CD4-positive, alpha-beta T cell treated with Interleukin-10 for 1 hour (primary cell): ENCODE results near the gene CCR4.
"Not testable (repeated sequence)": the region's sequence is repeated elsewhere in the genome, so short reads cannot be mapped to it uniquely, and the experiment has no call there.

ENCODE experiments used
- DNase-seq: peaks from one replicate; pipeline ENCODE4 v3.0.0-alpha.2; 2020

The CCR4 gene

DNA sequence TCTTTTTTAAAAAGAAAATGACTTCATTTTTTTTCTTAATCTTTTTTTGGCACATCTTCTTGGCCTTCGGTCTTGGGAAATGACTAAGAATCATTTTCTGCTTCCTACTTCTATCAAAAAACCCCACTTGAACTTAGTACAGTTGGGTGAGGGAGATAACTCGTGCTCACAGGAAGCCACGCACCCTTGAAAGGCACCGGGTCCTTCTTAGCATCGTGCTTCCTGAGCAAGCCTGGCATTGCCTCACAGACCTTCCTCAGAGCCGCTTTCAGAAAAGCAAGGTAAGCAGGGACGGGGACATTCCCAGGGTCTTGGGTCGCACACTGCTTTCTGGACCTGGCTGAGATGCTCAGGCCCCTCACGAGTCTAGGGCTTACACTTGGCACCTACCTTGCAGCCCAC, at the start of gene CCR4:
CCR4 (plus strand) TSS at position 235 of the 402 bp plus-strand sequence. CDS start 1,779 bp downstream, outside the sequence.
- peak; percentile 73 for DNase-seq

DNA sequence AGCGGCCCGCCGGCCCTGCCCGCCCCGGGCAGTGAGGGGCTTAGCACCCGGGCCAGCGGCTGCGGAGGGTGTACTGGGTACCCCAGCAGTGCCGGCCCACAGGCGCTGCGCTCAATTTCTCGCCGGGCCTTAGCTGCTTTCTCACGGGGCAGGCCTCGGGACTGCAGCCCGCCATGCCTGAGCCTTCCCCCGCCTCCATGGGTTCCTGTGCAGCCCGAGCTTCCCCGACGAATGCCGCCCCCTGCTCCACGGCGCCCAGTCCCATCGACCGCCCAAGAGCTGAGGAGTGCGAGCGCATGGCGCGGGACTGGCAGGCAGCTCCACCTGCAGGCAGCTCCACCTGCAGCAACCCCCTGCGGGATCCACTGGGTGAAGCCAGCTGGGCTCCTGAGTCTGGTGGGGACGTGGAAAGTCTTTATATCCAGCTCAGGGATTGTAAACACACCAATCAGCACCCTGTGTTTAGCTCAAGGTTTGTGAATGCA, 48.5 kb upstream of the CCR4 start:
- peak; percentile 24 for DNase-seq

DNA sequence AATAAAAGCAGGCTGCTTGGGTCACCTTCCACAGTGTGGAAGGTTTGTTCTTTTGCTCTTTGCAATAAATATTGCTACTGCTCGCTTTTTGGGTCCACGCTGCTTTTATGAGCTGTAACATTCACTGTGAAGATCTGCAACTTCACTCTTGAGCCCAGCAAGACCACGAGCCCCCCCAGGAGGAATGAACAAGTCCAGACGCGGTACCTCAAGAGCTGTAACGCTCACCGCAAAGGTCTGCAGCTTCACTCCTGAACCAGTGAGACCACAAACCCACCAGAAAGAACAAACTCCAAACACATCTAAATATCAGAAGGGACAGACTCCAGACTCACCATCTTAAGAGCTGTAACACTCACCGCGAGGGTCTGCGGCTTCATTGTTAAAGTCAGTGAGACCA, 47.5 kb upstream of the CCR4 start:
- DNase-seq, result no peak

DNA sequence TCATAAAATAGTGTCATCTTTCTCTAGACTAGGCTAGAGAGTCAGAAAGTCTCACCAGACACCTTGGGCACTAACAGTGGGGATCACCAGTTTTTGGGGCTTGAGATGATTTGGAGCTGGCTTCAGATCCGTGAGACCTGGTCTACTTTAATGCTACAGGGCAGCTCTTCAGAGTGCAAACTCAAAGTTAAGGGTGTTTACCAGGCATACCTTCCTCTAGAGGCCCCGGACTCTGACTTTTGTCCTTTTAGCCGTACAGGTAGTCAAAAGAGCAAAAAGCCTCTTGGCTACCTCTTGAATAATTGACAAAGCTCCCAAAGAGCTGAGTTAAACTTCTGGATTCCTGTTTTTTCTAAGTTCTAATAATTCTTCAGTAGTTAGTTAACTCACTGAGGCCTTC, 41.4 kb upstream of the CCR4 start:
- no peak for DNase-seq

DNA sequence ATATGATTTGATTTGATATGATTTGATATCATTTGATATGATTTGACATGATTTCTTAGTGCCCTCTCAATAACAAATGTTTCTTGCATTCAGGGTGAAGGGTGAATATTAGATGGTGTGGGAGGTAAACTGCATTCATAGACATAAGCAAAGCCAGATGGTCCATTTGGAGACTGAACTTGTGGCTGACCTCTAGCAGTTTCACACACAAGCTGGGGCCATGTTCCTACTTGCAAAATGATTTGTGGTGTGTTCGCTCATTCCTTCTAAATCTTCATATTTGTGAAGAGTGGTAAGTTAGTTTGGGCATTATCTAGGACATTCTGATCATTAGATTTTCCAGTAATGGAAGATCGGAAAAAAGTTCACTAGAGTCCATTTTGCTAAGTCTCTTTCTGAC, 40.5 kb upstream of the CCR4 start:
- DNase-seq, result no peak

DNA sequence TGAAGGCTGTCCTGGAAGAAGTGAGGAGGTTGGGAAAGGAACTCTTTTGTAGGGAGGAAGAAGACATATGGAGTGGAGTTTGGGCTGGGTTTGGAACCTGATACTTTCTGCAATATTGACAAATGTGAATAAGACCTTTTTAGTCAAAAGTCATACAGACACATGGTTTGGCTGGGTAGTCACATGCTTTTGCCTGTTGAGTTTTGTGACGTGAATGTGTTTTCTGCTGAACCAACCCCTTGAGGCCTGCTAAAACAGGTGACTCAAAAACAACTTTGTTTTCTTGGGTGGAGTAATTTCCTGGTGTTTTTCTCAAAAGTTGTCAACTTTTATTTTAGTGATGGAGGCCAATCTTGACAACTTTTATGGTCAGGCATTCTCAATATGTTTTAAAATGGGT, 39.4 kb upstream of the CCR4 start:
- peak; percentile 22 for DNase-seq

DNA sequence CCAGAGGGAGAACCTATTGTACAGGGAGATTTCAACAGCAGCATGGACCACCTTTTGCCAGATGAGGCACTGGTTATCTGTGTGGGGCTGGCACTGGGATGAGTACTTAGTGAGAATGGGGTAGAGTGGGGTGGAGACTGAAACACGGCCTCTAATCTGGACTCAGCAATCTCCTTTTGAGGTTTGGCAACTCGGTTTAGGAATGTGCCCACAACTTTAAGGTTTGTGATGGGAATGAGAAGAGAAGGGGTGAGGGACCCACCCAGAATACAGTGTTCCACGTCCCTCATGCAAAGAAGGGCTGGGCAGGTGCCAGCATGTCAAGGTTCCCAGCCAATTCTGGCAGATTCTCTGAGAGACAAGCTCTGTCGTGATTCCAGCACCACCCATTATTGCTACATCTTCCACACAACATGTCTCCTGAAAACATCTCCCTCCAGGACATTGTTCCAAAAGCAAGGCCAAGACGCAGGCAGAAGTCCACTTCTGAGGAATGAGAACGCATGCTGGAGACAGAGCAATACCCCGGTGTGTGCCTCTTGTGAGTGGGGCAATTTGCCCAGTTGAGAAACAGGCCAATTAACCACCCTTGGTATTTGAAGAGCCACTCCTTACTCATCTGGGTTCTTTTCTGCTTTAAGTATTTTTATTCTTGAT, 37.5 kb upstream of the CCR4 start:
- no peak for DNase-seq

DNA sequence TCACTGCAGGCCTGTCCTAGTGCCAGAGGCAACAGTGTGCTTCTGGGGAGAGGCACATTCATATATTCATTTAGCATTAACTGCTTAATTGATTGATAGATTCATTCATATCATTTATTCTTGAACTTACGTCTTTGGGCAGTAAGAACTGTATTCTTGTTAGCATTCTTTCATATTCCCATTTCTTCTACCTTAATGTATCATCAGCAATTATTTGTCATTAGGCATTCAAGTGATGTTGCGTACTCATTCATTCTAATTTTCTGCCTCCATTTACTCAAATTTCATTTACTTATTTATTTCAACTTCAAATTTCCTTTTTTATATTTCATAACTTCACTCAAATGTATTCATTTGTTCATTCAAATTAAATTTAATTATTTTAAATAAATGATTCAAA, 31.5 kb upstream of the CCR4 start:
- no peak for DNase-seq

DNA sequence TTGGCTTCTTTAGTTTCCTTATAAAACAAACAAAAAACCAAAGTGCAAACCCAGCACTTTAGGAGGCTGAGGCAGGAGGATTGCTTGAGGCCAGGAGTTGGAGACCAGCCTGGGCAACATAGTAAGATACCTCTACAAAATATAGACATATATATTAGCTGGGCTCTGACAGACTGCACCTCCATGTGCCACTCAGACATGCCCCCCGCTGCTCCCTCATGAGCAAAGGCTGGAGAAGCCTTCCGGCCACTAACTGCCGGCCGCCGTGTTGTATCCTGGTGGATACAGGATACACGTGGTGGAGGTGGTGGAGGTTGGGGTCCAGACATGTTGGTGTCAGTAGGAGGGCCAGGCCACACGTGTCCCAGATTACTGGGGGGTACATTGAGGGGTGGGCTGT, 29.4 kb upstream of the CCR4 start:
- DNase-seq, result no peak

DNA sequence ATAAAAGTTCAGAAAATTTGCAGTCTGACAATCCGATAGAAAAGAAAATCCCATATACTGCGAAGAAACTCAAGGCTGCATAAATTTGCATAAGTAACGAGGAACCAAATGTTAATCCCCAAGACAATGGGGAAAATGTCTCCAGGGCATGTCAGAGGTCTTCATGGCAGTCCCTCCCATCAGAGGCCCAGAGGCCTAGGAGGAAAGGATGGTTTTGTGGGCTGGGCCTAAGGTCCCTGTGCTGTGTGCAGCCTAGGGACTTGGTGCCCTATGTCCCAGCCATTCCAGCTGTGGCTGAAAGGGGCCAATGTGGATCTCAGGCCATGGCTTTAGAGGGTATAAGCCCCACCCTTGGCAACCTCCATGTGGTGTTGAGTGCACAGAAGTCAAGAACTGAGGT, 21.3 kb upstream of the CCR4 start:
- no peak for DNase-seq

DNA sequence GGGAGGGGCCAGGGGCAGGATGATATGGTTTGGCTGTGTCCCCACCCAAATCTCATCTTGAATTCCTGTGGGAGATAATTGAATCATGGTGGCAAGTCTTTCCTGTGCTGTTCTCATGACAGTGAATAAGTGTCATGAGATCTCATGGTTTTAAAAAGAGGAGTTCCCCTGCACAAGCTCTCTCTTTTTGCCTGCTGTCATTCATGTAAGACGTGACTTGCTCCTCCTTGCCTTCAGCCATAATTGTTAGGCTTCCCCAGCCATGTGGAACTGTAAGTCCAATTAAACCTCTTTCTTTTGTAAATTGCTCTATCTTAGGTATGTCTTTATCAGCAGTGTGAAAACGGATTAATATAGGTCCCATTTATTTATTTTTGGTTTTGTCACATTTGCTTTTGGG, 20.2 kb upstream of the CCR4 start:
- not testable (repeated sequence) for DNase-seq

DNA sequence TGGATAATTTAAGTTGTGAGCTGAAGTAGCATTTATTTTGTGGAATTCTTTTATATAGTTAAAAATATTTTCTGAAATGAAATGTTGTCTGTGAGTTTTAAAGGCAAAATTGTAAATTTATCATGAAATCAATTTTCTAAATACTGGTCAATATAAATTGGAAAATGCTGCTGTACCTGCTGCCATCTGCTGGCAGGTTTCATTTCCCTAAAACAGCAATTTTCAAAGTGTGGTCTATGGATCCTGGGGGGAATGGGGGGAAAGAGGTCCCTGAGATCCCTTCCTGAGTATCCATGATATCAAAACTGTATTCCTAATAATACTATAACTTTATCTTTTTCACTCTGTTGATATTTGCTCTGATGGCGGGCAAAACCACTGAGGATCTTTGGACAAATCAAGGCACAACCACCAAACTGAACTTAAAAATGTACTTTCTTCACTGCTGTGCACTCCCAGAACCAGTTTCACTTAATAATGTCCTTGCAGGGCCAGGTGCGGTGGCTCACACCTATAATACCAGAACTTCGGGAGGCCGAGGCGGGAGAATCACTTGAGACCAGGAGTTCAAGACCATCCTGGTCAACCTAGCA, 17.2 kb upstream of the CCR4 start:
- DNase-seq, result peak; percentile 33

DNA sequence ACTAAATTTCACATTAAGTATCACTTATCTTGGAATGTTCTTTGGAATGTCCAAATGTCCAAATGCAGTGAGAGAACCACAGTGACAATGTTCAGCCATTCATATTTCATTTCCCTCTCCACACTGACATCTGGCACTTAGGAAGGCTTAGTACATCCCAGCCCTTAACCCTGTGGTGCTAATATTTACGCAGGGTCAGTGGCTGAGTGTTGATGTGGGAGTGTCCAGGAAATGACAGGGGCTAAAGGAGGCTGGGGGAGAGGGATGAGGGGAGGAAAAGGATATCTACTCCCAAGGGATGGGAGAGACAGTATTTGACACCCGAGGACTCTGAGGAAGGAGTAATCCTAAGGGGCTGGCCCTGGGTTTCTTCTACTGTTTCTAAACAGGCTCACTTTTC, 14.1 kb upstream of the CCR4 start:
- no peak for DNase-seq

DNA sequence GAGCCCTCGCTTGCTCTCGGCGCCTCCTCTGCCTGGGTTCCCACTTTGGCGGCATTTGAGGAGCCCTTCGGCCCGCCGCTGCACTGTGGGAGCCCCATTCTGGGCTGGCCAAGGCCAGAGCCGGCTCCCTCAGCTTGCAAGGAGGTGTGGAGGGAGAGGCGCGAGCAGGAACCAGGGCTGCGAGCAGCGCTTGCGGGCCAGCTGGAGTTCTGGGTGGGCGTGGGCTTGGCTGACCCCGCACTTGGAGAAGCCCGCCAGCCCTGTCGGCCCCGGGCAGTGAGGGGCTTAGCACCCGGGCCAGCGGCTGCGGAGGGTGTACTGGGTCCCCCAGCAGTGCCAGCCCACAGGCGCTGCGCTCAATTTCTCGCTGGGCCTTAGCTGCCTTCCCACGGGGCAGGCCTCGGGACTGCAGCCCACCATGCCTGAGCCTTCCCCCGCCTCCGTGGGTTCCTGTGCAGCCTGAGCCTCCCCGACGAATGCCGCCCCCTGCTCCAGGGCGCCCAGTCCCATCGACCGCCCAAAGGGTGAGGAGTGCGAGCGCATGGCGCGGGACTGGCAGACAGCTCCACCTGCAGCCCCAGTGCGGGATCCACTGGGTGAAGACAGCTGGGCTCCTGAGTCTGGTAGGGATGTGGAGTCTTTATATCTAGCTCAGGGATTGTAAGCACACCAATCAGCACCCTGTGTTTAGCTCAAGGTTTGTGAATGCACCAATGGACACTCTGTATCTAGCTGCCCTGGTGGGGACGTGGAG, 11.7 kb upstream of the CCR4 start:
- not testable (repeated sequence) for DNase-seq

DNA sequence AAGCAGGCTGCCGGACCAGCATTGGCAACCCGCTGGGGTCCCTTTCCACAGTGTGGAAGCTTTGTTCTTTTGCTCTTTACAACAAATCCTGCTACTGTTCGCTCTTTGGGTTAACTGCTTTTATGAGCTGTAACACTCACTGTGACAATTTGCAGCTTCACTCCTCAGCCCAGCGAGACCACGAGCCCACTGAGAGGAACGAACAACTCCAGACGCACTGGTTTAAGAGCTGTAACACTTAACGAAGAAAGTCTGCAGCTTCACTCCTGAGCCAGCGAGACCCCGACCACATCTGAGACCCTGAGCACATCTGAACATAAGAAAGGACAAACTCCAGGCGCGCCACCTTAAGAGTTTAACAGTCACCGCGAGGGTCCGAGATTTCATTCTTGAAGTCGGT, 10.7 kb upstream of the CCR4 start:
- no peak for DNase-seq

DNA sequence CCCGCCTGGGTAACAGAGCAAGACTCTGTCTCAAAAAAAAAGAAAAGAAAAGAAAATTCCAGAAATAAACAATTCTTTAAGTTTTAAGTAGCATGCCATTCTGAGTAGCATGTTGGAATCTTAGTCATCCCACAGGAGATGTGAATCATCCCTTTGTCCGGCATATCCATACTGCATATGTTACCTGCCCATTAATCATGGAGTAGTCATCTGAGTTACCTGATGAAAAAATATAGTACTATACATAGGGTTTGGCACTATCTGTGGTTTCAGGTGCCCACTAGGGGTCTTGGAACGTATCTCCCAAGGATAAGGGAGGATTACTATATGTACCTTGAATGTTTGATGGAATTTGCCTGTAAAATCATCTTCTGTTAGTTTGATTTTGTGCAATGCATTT, 6.3 kb upstream of the CCR4 start:
- DNase-seq, result no peak

DNA sequence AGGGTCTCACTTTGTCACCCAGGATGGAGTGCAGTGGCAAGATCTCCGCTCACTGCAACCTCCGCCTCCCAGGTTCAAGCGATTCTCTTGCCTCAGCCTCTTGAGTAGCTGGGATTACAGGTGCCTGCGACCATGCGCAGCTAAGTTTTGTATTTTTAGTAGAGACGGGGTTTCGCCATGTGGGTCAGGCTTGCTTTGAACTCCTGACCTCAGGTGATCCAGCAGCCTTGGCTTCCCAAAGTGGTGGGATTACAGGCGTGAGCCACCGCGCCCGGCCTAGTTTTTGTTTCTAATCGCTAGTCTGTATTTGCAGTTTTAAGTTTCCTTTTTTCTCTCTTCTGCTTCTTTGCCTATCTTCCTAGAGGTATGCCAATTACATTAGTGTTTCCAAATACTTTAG, 5.8 kb upstream of the CCR4 start:
- not testable (repeated sequence) for DNase-seq

DNA sequence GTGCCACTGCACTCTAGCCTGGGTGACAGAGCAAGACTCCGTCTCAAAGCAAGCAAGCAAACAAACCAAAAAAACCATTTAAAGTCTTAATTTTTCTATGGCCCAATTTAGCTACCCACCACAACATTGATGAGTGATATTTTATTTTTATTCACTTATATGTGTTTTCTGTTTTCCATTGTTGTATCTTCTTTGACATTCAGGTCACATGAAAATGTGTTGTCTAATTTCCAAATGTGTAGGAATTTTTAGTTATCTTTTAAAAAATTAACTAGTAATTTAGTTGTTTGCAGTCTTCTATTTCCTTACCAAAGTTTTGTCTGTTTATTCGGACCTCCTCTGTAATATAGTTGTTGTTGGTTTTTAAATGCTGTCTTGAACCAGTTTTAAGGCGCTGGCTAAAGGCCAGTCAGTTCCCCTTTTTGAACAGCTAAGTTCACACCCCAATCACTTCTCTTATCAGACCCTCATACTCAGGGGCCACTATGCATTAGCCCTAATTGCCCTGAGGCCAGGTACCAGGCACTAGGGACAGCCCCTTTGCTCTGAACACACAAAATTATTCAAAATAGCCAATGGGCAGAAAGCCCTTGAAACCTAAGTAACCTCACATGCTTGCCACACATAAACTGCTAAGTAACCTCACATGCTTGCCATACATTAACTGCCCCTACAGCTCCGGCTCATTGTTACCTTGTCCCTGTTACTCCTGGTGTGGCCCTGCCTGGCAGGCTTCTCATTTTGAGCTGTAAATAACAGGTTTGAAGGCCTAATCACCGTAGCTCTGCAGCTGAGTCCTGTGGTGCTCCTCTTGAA, 4.3 kb upstream of the CCR4 start:
- no peak for DNase-seq

DNA sequence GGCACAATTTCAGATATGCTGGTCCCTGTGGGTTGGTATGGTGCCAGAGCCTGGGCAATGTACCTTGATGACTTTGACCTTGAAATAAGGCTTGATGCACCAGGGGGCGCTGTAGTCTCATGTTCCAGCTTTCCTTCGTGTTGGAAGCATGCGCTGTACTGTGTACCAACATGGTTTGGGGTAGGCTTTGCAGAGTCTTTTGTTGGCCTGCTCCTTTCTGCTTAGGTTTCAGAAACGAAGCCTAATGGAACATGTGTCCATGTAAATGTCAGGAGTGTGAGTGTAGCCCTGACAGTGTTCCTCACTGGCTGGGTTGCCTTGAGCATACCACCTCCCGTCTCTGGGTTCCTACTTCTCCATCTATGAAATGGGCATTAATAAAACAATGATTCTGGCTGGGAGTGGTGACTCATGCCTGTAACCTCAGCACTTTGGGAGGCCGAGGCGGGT, 3.6 kb upstream of the CCR4 start:
- DNase-seq, result peak; percentile 89

DNA sequence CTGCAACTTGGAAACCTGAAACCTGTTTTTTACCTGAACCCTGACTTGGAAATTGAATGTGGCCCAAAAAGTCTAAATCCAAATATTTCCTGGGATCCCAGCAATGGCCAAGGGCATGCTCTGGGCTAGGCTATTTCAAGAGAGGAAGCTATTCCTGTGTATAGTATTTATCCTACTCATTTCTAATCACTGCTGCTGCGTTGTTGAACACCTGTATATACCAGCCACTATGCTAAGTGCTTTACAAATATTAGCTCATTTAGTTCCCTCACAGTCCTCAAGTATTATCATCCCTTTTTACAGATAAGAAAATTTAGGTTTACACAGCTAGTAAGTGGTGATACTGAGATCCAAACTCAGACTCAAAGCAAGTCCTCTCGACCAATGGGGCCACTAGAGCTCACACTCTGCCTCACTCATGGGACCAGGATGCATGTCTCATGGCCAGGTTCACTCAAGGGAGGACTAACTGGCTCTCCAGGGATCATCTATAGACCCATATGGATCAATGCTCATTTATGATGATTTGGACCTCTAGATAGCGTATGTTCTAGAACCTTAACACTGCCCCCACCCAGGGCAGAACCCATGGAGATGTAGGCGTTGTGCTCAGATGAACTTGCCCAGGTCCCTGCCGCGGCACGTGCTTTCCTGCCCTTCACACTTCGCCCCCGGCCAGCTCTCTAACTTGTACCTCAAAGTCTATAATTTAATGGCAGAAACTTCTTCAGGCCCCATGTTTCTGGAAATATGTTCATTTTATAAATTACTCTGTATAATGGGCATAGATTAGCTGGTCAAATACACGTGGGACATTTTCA, 2.6 kb upstream of the CCR4 start:
- DNase-seq, result no peak

DNA sequence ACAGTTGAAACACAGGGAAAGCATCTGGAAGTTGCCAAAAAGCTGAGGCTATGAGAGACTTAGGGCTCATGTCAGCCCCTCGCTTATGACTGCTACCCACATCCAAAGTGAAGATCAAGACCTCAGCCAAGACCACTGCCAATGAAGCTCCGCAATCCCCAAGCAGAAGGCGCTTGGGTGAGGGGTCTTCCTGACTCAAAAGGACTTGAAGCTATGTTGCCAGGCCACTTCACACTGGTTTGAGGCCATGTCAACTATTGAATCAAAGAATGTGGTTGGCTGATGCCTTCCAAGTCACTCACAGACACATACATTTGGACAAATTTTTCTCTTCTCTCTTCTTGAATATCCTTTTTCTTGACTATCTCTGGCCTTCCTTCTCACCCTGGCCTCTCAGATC, 928 bp upstream of the CCR4 start:
- DNase-seq, result no peak

DNA sequence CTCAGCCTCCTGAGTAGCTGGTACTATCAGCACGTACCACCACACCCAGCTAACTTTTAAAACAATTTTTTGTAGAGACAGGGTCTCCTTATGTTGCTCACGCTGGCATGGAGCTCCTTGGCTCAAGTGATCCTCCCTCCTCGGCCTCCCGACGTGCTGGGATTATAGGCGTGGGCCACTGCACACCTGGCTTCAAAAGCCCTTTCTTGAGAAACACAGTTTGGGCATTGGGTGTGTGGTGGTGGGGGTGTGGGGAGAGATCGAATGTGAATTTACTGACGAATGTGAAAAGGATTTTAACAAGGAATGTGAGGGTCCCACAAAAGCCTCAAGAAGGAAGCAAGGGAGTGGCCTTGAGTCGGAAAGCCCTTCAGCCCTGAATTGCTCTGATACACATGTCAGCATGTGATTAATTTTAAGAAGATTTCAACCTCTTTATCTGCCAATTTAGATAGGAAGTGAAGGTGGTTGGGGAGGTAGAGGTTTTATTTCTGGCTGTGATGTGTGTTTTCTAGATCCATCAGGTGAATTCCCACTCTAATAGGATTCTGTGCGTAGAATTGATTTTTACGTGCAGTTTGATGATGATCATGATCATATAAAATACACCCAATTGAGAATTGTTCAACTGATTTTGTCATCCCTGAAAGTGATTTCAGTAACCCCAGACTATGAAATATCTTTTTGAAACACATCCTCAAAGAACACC, 1.1 kb downstream of the CCR4 start:
- peak; percentile 32 for DNase-seq
